GM18868 (cell line): ENCODE measurements around the gene GPC6.

Source experiments
- ATAC-seq: cut with Tn5 transposase; IDR thresholded peaks from one replicate; pipeline ENCODE4 v1.9.1; 2021; ENCODE audit warnings: mild to moderate bottlenecking, moderate library complexity; ENCODE audit not compliant: unreplicated experiment

The GPC6 gene

GRCh38 chr13:93878675-93879074 is 652.1 kb downstream of the GPC6 start:
- ATAC-seq, result no peak

DNA sequence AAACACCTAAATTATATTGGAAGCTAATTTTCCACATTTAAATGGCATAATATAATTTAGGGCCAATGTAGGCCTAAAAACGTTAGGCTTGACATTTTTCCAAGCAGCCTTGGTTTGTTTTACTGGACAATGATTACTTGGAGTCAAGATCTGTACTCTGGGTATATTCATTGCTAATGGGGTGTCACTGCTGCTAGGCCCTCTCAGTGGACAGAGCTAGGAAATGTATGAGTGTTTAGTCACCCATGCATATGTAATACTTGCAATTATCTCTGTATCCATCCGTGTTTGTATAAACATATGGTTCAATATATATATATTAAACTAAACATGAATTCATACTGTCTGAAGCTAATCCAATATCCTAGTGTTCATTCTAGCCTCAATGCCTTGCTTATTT is 654.8 kb downstream of the GPC6 start:
- ATAC-seq, result no peak

GRCh38 chr13:93882086-93882651 is 655.6 kb downstream of the GPC6 start:
- no peak for ATAC-seq

DNA sequence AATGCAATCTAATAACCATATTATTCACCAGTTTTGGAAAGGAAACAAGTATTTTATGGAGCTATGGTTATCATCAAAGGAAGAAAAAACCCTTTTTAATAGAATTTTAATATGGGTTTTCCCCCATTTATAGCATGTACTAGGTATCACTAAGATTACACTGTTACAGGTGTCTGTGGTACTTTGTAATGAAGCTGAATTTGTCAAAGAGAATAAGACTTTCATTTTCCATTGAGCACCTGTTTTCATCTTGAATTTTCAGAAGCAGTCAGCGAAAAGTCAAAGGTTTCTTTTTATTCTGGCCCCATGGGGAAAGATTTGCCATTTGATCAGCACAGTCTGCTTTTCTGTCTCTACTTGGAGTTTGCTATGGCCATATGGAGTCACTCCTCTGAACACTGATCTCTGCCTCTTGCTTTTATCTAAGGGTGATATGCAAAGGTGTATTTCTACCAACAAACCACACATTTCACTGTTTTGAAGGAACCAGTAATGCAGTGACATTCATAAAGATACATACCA is 662.9 kb downstream of the GPC6 start:
- ATAC-seq, result no peak

DNA sequence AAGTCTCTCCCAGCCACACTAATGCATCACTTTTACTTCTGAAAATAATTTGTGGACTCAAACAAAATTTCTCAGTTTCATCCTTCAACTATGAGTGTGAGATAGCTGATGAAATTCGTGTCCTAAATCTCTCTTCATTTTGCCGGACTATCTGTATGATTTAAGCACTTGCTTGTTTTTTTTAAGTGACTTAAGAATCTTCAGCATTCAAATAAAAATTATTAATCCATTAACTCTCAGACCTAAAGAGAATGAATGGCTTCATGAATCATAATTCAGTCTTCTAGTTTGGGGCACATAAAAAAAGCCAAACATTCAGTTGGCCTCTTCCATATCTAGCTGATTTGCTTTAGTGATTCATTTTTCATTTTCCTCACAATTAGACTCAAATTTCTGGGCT is 673.4 kb downstream of the GPC6 start:
- ATAC-seq, result no peak

DNA sequence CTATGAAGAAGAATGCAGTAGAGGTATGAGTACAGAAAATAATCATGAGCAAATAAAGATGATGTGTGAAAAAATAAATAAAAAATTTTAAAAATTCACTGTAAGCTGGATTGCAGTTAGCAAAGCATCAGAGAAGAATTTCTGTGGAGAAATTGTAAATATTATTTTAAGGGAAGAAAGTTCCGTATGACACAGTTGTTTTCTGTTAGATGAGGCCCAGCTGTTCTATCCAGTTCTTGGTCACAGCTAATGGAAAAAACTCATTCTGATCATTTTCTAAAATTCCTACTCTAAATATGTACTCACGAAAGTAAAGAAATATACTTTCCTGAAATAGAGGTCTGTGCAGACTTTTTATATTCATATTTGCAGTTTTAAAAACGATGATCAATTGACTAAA is 674.1 kb downstream of the GPC6 start:
- ATAC-seq, result no peak

- ATAC-seq, result no peak
Observed at GRCh38 chr13:93903909-93904308, 677.3 kb downstream of the GPC6 start.

DNA sequence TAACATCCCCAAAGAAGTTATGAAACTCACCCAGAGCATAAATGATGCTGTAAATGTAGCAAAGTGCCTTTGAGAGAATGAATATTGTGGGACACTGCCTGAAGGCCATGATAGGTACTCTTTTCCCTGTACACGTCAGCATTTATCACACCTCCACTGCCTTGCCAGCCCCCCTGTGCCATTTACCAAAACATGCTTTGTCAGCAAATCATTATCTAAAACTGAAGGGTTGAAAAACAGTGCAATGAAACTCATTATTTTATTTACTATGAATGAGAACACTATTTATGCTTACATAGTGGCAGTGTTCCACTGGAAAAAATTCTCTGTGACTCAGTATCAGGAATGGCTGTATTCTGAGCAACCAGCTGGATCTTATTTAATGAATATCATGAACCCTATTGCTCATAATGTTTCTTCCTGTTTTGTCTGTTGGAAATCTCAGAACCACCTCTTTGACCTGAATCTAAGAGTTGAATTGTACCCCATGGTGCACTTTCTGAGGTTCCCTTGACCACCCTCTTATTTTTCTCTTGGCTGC is 688.7 kb downstream of the GPC6 start:
- no peak for ATAC-seq

- ATAC-seq, result no peak
Observed at GRCh38 chr13:93922063-93922855, 695.7 kb downstream of the GPC6 start.

GRCh38 chr13:93925990-93926389 is 699.4 kb downstream of the GPC6 start:
- no peak for ATAC-seq

- ATAC-seq, result no peak
Observed at GRCh38 chr13:93926425-93926824, 699.8 kb downstream of the GPC6 start.

- ATAC-seq, result no peak
Observed at GRCh38 chr13:93927431-93927830, 700.8 kb downstream of the GPC6 start.

- no peak for ATAC-seq
Observed at GRCh38 chr13:93932901-93933300, 706.3 kb downstream of the GPC6 start.

DNA sequence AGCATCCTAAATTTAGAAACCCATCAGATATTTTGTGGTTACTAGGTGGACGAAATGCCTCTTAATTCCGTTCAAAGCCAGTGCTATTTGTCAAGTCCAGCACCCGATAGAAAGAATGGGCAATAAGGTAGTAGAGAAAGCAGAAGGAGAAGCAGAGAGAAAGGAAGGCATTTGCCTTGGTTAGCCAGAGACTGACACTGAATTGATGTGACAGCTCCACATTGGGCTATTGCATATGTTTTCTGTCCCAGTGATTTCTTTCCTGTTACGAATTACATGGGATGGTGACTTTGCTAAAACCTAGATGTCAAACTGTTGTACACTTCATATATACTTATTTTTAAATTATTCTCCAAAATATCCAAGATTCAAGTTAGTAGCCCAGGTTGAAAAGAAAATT is 710.3 kb downstream of the GPC6 start:
- no peak for ATAC-seq

DNA sequence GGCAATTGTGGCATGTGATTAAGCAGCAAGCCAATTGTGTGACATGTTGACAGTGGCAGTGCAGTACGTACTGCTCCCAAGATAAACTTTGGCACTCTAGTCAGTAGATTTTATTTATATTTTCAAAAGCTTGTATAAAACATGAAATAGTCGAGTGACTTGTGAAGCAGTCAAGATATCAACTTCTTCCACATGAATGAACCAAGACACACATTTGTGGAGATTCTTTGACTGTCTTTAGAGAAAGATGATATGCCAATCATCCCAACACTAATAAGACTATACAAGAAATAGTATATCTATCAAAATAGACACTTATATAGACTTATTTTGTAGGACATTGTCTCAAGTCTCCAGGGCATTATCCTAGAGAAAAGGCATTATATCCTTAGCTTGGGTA is 714.8 kb downstream of the GPC6 start:
- ATAC-seq, result no peak

DNA sequence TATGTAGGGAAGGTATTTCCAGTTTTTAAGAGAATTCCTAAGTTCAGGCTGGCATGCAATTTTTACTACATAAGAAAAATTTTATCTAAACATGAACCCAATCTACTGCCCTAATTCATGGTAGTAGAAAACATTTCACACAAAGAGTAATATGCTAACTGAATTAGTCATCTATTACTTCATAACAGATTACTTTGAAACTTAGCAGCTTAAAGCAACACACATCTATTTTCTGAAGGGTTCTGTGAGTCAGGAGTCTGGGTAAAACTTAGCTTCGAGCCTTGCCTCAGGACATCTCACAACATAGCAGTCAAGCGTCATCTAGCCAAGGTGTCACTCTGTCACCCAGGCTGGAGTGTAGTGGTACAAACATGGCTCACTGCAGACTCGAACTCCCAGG is 715.4 kb downstream of the GPC6 start:
- no peak for ATAC-seq

- ATAC-seq, result no peak
Observed at GRCh38 chr13:93945621-93946020, 719.0 kb downstream of the GPC6 start.

DNA sequence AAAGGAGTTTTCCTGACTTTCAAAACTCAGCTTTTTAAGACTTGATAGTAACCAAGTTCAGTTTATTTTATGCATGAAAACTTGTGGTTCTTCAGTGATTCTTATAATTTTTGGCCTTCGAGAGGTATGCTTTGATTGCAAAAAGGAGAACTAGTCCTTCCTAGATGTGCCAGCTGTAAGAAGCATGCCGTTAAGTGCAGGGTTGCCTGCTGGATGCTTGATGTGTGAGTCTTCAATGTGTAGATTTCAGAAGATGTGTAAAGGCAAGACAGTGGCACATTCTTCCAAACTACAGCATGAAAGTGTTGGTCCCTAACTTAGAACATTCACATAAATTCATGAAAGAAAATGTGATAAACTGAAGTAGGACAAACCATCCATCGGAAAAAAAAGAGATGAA is 720.4 kb downstream of the GPC6 start:
- no peak for ATAC-seq

DNA sequence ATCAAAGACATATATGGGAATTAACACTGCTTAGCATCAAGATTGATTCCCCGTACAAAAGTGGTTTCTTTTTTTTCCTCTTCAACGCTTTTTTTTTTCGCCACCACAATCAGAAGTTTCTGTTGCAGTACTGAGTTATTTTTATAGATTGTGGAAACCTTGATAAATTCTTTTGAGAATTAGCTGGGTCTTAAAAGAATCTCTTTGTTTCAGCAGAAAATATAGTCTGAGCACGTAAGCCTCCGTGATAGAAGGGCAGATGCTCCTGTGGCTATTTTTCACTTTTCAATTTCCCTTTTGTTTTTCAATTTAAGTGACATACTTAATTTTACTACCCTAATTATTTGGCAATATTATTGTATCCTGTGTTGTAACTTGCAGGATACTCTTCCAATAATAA is 721.0 kb downstream of the GPC6 start:
- ATAC-seq, result no peak

DNA sequence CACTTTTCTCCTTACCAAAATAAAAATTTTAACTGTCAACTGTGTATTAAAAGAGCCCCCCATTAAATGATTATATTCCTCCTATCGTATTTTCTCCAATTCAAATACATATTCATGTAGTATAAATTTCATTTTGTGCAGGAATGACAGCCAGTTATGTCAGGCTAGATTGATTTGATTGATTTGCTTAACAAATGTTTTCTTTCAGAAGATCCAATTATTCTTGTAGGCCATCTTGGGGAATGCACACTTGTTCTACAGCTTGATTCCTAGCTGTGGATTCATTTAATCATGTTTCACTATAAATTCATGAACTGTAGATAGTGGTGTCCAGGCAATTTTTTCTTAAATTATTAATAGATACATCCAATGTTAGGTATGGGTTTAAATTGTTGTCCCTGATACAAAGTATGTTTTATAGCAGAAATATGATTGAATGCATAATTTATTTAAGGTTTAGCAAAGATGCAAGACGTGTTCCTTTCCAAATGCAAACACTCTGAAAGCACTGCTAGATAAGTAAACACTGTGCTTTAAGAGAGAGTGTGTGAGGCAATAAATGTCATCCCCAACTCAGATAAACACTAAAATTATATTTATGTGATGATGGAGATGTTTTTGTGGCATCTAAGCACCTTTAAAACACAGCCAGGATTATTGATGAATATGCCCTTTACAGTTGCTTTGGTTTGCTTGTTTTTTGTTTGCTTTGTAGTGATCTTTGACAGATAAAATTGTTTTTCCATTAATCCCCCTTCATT is 721.7 kb downstream of the GPC6 start:
- ATAC-seq, result no peak

DNA sequence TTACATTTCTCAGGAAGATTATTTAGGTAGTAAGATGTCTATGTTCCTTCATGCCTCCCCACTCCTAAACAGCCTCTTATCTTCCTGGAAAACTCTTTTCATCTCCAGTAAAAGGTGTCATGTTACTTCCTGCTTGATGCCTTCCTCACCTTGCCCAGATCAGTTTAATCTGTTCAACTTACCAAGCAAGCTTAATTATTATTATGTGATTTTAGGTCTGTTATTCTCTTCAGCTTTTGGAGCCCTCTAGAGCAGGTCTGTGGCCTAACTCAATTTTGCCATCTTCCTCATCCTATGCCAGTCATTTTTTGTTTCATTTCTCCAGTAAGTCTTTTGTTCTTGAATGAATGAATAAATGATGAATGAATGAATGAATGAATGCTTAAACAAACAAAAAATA is 724.5 kb downstream of the GPC6 start:
- ATAC-seq, result no peak

- ATAC-seq, result no peak
Observed at GRCh38 chr13:93951951-93952350, 725.3 kb downstream of the GPC6 start.
